GM12872 (cell line): ENCODE measurements around the gene MTCH1.

ENCODE experiments used
- CTCF ChIP-seq: IDR thresholded peaks from 3 replicates; pipeline ENCODE4 v1.5.1; 2011; ENCODE audit warnings: low read depth, mild to moderate bottlenecking, low read length, moderate library complexity; ENCODE audit not compliant: insufficient read depth

MTCH1 gene

DNA sequence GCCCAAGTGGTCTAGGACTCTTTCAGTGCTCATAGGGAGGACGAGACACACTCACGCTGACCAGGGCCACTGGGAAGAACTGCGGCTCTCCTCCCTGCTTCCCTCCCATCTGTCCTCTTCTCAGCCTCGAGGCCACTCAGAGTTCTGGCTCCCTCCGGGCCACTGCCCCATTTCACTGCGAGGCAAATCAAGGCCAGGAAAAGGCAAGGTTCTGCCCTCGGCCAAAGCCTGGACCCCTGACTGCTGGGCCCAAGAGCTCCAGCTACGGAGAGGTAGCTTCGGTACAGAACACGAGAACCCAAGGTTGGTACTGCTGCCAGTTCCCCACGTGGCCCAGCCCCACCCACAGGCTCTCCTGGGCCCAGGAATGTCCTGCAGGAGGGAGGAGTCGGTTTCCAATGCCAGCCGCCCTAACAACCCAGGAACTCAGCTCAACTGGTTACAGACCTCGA is 16.7 kb downstream of the MTCH1 start:
- no peak for TF ChIP-seq CTCF

- no peak for TF ChIP-seq CTCF
Observed at GRCh38 chr6:36968266-36968977, 17.6 kb downstream of the MTCH1 start.

DNA sequence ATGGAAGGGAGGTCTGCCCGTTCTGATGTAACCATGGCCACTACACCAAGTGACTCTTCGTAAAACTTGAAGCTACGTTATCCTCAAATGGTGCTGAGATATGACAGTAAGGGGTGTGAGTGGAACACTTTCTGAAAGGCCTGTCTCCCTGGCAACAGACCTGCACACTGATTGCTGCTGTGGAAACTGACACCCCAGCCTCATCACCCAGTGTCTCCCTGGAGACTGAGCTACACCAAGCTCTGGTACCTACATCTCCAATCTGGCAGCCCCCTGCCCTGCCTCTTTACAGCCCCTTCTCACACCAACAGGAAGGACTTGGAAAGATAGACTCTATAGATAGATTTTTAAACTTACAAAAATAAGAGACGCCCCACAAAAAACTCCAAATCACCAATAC is 18.2 kb downstream of the MTCH1 start:
- TF ChIP-seq CTCF, result no peak

- TF ChIP-seq CTCF, result no peak
Observed at GRCh38 chr6:36967301-36967700, 18.7 kb downstream of the MTCH1 start.

- TF ChIP-seq CTCF, result no peak
Observed at GRCh38 chr6:36964908-36965307, 21.1 kb downstream of the MTCH1 start.

GRCh38 chr6:36964349-36964748 is 21.6 kb downstream of the MTCH1 start:
- no peak for TF ChIP-seq CTCF

- no peak for TF ChIP-seq CTCF
Observed at GRCh38 chr6:36963451-36964290, 22.3 kb downstream of the MTCH1 start.
